Activated CD4-positive, alpha-beta T cell treated with anti-CD3 and anti-CD28 coated beads for 48 hours (primary cell): ENCODE results near the gene RNASE1.

ENCODE experiments used
- DNase-seq: peaks from one replicate; pipeline ENCODE4 v3.0.0-alpha.2; 2020

The RNASE1 gene

GRCh38 chr14:20807304-20808161 is 4.9 kb upstream of the RNASE1 start:
- DNase-seq: no peak

- no peak for DNase-seq
Observed at GRCh38 chr14:20805485-20805884, 2.8 kb upstream of the RNASE1 start.

GRCh38 chr14:20803223-20803622 is 579 bp upstream of the RNASE1 start:
- no peak for DNase-seq

- DNase-seq: no peak
Observed at GRCh38 chr14:20801726-20802125, 918 bp downstream of the RNASE1 start.

GRCh38 chr14:20799892-20800544 is 2.6 kb downstream of the RNASE1 start:
- no peak for DNase-seq

GRCh38 chr14:20799456-20799891 is 3.2 kb downstream of the RNASE1 start:
- no peak for DNase-seq

GRCh38 chr14:20798932-20799331 is 3.7 kb downstream of the RNASE1 start:
- DNase-seq: no peak

GRCh38 chr14:20798318-20798717 is 4.3 kb downstream of the RNASE1 start:
- DNase-seq: no peak

GRCh38 chr14:20797164-20797563 is 5.5 kb downstream of the RNASE1 start:
- no peak for DNase-seq

GRCh38 chr14:20794644-20795369 is 7.8 kb downstream of the RNASE1 start:
- no peak for DNase-seq

GRCh38 chr14:20792556-20792955 is 10.1 kb downstream of the RNASE1 start:
- no peak for DNase-seq

- no peak for DNase-seq
Observed at GRCh38 chr14:20791597-20791996, 11.0 kb downstream of the RNASE1 start.

GRCh38 chr14:20791187-20791586 is 11.5 kb downstream of the RNASE1 start:
- no peak for DNase-seq

- no peak for DNase-seq
Observed at GRCh38 chr14:20790464-20791116, 12.1 kb downstream of the RNASE1 start.

- no peak for DNase-seq
Observed at GRCh38 chr14:20789230-20789813, 13.3 kb downstream of the RNASE1 start.

- DNase-seq: no peak
Observed at GRCh38 chr14:20787025-20787424, 15.6 kb downstream of the RNASE1 start.

GRCh38 chr14:20782280-20782890 is 20.3 kb downstream of the RNASE1 start:
- no peak for DNase-seq

- DNase-seq: no peak
Observed at GRCh38 chr14:20781803-20782202, 20.8 kb downstream of the RNASE1 start.

- DNase-seq: no peak
Observed at GRCh38 chr14:20775901-20776300, 26.7 kb downstream of the RNASE1 start.

- DNase-seq: no peak
Observed at GRCh38 chr14:20775043-20775442, 27.6 kb downstream of the RNASE1 start.

- DNase-seq: no peak
Observed at GRCh38 chr14:20774258-20774824, 28.3 kb downstream of the RNASE1 start.

- no peak for DNase-seq
Observed at GRCh38 chr14:20772650-20773049, 30.0 kb downstream of the RNASE1 start.
